Left renal pelvis (tissue), 4 donors: Measurements from ENCODE around the gene MARCHF4. TPM values are rescaled to one million over a fixed set of nuclear protein-coding genes. Genes with fewer than 3 reads are reported as not detected.

Source experiments
- DNase-seq, 4 donors: peaks; one replicate each; pipeline ENCODE4 v3.0.0-alpha.2; 2013; ENCODE audit warnings: low read depth in 4 of 4, low spot score in 3 of 4
- polyA plus RNA-seq, 4 donors: library from polyadenylated mRNA; unstranded; fragments of 120-200 nt; gene quantifications; one replicate each; pipeline ENCODE4 v1.2.1, GENCODE V29; 2013; ENCODE audit not compliant: insufficient read length in 4 of 4

Gene MARCHF4
- polyA plus RNA-seq, 4 donors, result 0.08 to 0.13 (median 0.11) TPM

GRCh38 chr2:216351172-216351925 is 20.9 kb downstream of the MARCHF4 start:
- no peak for DNase-seq

- DNase-seq, result no peak
Measured at GRCh38 chr2:216350214-216350791, 22.0 kb downstream of the MARCHF4 start.

- no peak for DNase-seq
Measured at GRCh38 chr2:216349366-216349765, 22.9 kb downstream of the MARCHF4 start.

GRCh38 chr2:216348756-216349308 is 23.5 kb downstream of the MARCHF4 start:
- DNase-seq, result no peak

DNA sequence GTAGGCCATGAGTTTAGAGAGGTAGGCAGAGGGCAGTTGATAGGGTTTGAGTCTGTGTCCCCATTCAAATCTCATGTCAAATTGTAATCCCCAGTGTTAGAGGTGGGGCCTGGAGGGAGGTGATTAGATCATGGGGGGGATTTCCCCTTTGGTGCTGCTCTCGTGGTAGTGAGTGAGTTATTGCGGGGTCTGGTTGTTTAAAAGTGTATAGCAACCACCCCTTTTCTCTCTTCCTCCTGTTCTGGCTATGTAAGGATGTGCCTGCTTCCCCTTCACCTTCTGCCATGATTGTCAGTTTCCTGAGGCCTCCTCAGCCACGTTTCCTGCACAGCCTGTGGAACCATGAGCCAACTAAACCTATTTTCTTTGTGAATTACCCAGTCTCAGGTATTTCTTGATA is 25.5 kb downstream of the MARCHF4 start:
- no peak for DNase-seq

- no peak for DNase-seq
Measured at GRCh38 chr2:216345846-216346245, 26.4 kb downstream of the MARCHF4 start.

GRCh38 chr2:216344950-216345300 is 27.4 kb downstream of the MARCHF4 start:
- DNase-seq, result no peak

DNA sequence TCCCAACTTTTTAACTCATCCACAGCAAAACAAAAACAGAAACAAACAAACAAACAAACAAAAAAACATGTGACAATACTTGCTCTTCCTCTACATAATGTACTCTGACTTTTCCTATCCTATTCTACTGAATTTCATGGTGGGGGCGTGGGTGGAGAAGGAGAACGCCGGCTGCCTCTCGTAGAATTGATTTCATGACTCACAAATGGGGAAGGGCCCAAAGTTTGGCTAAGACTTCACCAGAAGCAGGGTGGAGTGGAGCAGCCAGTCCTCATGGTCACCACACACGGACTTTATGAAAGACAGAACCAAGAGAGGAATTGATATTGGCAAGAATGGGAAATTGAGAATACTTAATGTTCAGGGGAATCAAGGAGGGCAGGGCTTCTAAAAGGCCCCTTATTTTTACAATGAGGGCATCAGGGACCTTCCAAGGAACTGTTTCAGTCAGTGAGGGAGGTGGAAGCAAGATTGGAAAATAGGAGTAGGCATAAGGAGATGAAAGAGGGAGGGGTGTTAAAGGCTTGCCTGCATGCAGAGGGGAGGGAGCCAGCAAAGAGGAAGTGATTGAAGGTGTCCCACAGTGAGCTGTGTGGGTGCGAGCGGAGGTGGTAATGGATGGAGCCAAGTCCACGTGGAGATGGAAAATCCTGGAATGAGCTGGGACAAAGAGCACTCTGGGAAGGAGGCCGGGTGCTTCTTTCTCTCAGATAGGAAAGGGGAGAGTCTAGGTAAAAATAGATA is 27.9 kb downstream of the MARCHF4 start:
- no peak for DNase-seq

- no peak for DNase-seq
Measured at GRCh38 chr2:216343221-216343980, 28.9 kb downstream of the MARCHF4 start.

DNA sequence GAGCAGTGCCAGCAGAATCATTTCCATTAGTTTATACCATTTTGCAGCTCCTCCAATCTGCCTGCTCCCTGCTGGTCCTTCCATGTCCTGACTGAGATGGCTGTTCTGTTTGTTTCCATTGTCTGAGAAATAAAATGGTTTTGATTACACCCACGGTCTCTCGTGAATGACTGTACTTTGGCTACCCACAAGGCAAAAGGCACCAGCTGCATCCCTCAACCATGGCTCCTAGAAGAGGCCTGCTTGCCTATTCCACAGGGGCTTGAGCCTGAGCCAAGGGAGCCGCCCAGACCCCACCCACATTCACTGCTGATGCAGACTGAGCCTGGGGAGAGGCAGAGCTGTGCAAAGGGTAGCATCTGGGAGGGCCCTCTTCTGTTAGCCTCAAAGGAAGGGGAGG is 31.2 kb downstream of the MARCHF4 start:
- no peak for DNase-seq

- DNase-seq, result no peak
Measured at GRCh38 chr2:216340280-216340631, 32.0 kb downstream of the MARCHF4 start.

- peak in 3 of 4 donors; percentile 22 to 41 (median 36) for DNase-seq
Measured at GRCh38 chr2:216339456-216340279, 32.6 kb downstream of the MARCHF4 start.

DNA sequence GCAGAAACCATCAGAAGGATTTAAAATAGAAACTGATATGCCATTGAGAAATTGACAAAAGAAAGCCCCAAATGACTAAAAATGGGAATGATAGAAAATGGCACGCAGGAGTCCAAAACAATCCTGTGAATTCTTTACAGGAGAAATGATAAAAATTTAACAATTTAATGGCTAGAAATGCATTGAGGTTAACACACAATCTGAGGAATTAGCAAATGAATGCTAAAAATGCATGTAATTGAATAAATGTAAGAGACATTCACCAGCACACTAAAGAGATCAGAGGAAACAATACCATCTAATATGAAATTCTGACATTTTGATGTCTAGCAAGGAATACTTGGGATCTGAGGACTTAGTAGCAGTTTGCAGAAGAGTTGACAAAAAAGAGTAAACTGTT is 37.0 kb downstream of the MARCHF4 start:
- DNase-seq, result no peak

GRCh38 chr2:216328347-216328746 is 43.9 kb downstream of the MARCHF4 start:
- DNase-seq, result no peak

DNA sequence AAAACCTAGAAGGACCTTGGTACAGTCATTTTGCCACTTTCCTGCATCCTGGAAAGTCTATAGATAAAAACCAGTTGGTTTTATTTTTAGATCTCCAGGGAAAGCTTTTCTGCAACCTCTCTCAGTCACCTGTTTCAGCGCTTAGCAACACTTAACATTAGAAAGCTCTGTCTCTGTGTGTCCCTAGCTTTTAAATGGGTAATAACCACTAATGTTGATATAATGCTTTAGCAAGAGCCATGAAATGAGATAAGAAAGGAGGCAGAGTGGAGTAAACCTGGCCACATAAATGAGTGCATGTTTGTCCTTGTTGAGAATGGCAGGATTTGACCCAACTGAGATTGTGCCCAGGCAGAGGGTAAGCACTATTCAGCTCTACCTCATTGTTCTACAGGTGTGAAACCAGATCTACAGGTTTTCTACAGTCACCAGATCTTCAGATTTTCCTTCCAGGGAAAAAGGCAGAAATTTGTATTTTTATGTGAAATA is 44.8 kb downstream of the MARCHF4 start:
- DNase-seq, result no peak

Other genes starting within 250 kb of the MARCHF4 start
- 10 to 100 TPM; 29.1 to 31.3 (median 29.9) TPM for gene SMARCAL1, start 40.0 kb upstream of the MARCHF4 start, polyA plus RNA-seq
- 1,000 to 10,000 TPM; 2,094 to 2,374 (median 2,125) TPM for gene RPL37A, start 126.4 kb upstream of the MARCHF4 start, polyA plus RNA-seq